Astrocyte of the spinal cord (primary cell): ENCODE results near the gene SGCA.

Experiments
- DNase-seq: peaks from one replicate; pipeline ENCODE4 v3.0.0; 2011; ENCODE audit warnings: low read depth, low spot score
- H3K4me3 ChIP-seq: 2 replicates; pipeline ENCODE4 v1.5.1; 2011; ENCODE audit warnings: low read depth, mild to moderate bottlenecking, low read length, moderate library complexity
- in situ Hi-C: cut with HindIII; loops from 2 replicates; pipeline ENCODE4 v1.10.0; 2017; ENCODE audit warnings: low sequenced_read_pairs
- TF ChIP-seq, protein P1 (sequence below): IDR thresholded peaks from 2 replicates; pipeline ENCODE4 v1.5.1; 2012; ENCODE audit warnings: low read depth, mild to moderate bottlenecking, low read length, inconsistent platforms

Gene SGCA

DNA sequence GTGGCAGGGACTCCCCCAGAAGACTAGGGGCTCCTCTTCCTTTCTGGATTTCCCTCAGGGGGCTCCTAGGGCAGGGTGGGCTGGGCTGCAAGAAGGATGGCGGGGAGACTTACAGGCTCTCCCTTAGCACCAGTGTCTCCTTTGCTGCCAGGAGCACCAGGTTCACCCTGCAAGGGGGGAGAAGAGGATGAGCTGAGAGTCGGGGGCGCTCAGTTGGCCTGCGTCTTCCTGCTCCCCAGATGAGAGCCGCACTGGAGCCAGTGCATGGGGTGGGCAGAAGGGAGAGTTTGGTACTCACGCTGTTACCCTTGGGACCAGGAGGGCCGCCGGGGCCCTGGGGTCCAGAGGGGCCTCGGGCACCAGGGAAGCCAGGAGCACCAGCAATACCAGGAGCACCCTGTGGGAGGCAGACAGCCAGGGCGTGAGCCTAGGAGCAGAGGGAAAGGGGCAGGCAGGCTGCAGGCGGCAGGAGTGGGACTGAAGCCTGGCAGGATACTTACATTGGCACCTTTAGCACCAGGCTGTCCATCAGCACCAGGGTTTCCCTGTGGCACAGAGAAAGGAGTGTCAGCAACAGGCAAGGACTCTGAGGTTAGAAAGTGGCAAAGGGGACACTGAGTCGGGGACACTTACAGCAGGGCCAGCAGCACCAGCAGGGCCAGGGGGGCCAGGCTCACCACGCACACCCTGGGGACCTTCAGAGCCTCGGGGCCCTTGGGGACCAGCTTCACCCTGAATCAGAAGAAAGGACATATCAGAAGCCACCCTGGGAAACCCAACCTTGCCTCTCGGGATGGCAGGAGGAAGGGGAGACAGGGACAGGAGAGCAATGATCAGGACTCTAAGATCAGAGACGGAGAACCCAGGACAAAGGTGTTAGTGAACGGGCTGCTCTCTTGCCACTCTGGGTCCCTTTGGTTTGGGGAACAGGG, 29.4 kb downstream of the SGCA start:
- in situ Hi-C loops, result no loop called here
- no peak overlapping the region for H3K4me3 ChIP-seq
- TF ChIP-seq, protein P1, sequence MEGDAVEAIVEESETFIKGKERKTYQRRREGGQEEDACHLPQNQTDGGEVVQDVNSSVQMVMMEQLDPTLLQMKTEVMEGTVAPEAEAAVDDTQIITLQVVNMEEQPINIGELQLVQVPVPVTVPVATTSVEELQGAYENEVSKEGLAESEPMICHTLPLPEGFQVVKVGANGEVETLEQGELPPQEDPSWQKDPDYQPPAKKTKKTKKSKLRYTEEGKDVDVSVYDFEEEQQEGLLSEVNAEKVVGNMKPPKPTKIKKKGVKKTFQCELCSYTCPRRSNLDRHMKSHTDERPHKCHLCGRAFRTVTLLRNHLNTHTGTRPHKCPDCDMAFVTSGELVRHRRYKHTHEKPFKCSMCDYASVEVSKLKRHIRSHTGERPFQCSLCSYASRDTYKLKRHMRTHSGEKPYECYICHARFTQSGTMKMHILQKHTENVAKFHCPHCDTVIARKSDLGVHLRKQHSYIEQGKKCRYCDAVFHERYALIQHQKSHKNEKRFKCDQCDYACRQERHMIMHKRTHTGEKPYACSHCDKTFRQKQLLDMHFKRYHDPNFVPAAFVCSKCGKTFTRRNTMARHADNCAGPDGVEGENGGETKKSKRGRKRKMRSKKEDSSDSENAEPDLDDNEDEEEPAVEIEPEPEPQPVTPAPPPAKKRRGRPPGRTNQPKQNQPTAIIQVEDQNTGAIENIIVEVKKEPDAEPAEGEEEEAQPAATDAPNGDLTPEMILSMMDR, result peak; percentile 51
- peak; percentile 53 for DNase-seq

DNA sequence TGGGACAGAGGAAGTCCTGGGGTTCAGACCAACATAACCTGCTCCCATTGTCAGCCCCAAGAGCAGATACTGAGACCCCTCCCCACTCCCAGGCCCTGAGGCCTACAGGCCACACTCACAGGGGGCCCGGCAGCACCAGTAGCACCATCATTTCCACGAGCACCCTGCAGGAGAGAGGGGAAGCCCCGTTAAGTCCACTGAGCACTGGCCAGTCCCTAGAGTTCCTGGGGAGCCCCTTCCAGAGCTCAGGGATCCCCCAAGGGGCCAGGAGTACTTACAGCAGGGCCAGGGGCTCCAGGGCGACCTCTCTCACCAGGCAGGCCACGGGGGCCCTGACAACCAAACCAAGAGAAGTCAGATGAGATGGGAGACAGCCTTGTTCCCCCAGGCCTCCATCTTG, 30.2 kb downstream of the SGCA start:
- in situ Hi-C loops, result no loop called here
- TF ChIP-seq, protein P1, result no peak
- DNase-seq, result no peak
- H3K4me3 ChIP-seq, result peak overlapping the region; percentile 100

DNA sequence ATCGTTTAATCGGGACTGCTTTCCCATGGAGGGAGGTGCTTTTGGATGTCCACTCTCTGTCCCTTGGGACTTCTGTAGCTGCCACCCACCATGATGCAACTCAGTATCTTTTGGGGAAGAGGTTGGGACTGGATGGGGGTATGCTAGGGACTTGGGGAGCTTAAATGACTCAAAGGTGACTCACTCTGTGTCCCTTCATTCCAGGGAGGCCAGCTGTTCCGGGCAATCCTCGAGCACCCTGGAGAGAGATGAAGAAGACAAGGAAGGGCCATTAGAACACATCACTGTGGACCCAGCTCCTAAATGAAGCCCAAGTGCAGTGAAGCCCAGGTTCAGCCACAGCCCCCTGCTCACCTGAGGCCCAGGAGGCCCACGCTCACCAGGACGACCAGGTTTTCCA, 31.0 kb downstream of the SGCA start:
- peak overlapping the region; percentile 100 for H3K4me3 ChIP-seq
- in situ Hi-C loops, result no loop called here
- peak; percentile 56 for DNase-seq
- TF ChIP-seq, protein P1, result no peak

DNA sequence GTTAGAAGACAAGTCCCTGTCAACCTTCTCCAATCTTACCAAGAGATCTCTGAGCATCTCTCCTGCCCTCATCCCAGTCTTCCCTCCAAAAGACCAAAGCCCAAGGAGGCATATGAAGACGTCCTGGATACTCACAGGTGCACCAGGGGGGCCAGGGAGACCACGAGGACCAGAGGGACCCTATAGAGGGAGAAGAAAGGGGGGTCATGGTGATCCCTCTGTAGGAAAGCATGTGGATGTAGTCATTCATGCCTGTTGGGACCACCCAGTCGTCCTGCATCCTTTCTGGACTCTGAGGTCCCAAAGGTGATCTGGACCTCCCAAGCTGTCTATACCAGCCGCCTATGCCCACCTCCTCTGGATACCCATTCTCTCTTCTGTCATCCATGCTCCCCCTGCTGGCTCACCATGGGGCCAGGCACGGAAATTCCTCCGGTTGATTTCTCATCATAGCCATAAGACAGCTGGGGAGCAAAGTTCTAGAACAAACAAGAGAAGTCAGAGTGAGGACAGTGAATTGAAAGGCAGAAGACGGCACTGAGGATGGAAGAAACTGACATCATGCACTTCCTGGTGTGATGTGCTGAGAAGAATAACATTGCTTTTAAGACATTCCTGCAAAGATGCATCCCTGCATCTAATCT, 32.3 kb downstream of the SGCA start:
- peak overlapping the region; percentile 100 for H3K4me3 ChIP-seq
- in situ Hi-C loops, result no loop called here
- TF ChIP-seq, protein P1, result peak; percentile 66
- peak; percentile 64 for DNase-seq

DNA sequence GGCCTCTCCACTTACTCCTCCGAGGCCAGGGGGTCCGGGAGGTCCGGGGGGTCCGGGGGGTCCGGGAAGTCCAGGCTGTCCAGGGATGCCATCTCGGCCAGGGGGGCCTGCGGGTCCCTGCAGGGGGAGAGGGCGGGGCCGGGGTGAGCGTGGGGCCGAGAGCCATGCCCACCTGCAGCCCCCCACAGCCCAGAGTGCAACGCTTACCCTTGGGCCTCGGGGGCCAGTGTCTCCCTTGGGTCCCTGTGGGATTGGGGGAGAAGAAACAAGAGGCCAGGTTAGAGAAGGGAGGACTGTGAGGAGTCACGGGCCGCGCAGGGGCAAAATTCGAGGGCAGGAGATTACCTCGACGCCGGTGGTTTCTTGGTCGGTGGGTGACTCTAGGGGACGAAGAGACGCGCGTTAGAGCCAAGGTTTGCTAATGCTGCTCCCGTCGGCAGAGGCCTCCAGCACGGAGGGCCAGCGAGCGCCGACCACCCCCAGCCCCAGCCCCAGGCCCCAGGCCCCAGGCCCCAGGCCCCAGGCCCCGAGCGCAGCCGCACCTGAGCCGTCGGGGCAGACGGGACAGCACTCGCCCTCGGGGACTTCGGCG, 33.5 kb downstream of the SGCA start:
- H3K4me3 ChIP-seq, result peak overlapping the region; percentile 100
- in situ Hi-C loops, result no loop called here

More for the DNA sequence above, 33.5 kb downstream of the SGCA start:
- TF ChIP-seq, protein P1, result no peak
- no peak for DNase-seq
